ENCODE measurements around the gene GPRC5C.

- no peak for TF ChIP-seq CTCF (IDR thresholded peaks at IDR 0.05)
- no peak for TF ChIP-seq POLR2A (IDR thresholded peaks at IDR 0.05)
- TF ChIP-seq POLR2AphosphoS5 (IDR thresholded peaks at IDR 0.05): no peak
Measured at GRCh38 chr17:74391771-74392170, 40.1 kb upstream of the GPRC5C start.
